NB4 (cell line): ENCODE measurements around the gene OVAAL.

Source experiments
- DNase-seq: peaks from one replicate; pipeline ENCODE4 v3.0.0; 2010; ENCODE audit warnings: low read depth
- H3K4me3 ChIP-seq: one replicate; pipeline ENCODE4 v1.5.1; 2011; ENCODE audit warnings: mild to moderate bottlenecking, low read depth, low read length, moderate library complexity
- CTCF ChIP-seq: IDR thresholded peaks from one replicate; pipeline ENCODE4 v1.5.1; 2012; ENCODE audit warnings: low read depth, low read length
- MAX ChIP-seq: IDR thresholded peaks from 2 replicates; pipeline ENCODE4 v1.6.1; 2011; ENCODE audit warnings: low read depth, low read length
- MYC ChIP-seq: IDR thresholded peaks from 2 replicates; pipeline ENCODE4 v1.6.1; 2011; ENCODE audit warnings: low read depth, low read length
- POLR2A ChIP-seq: IDR thresholded peaks from 2 replicates; pipeline ENCODE4 v1.6.1; 2011; ENCODE audit warnings: mild to moderate bottlenecking; ENCODE audit not compliant: insufficient read length; ENCODE audit errors: extremely low read depth

The OVAAL gene

GRCh38 chr1:180535418-180535999 lies 23.3 kb upstream of the OVAAL start:
- DNase-seq: no peak
- TF ChIP-seq CTCF (no peak), POLR2A (no peak)
- no peak overlapping the region for H3K4me3 ChIP-seq

- no peak overlapping the region for H3K4me3 ChIP-seq
- no peak for DNase-seq
- TF ChIP-seq POLR2A (no peak), MYC (no peak), MAX (no peak), CTCF (no peak)
Observed at GRCh38 chr1:180536821-180537372, 21.9 kb upstream of the OVAAL start.

GRCh38 chr1:180539136-180539535 lies 19.6 kb upstream of the OVAAL start:
- TF ChIP-seq POLR2A (no peak), MAX (no peak), MYC (no peak), CTCF (no peak)
- DNase-seq: no peak
- no peak overlapping the region for H3K4me3 ChIP-seq

GRCh38 chr1:180540697-180541594 lies 17.8 kb upstream of the OVAAL start:
- TF ChIP-seq MYC: no peak
- TF ChIP-seq CTCF: no peak
- TF ChIP-seq MAX: no peak
- TF ChIP-seq POLR2A: no peak
- H3K4me3 ChIP-seq: no peak overlapping the region
- no peak for DNase-seq

- TF ChIP-seq MYC (no peak), POLR2A (no peak), MAX (no peak), CTCF (no peak)
- DNase-seq: no peak
- no peak overlapping the region for H3K4me3 ChIP-seq
Observed at GRCh38 chr1:180542113-180542837, 16.5 kb upstream of the OVAAL start.
